HG03103 (cell line): ENCODE measurements around the gene GADD45A.
"Not testable (repeated sequence)": the region's sequence is repeated elsewhere in the genome, so short reads cannot be mapped to it uniquely, and the experiment has no call there.

Experiments
- ATAC-seq: cut with Tn5 transposase; IDR thresholded peaks from one replicate; pipeline ENCODE4 v1.9.1; 2021; ENCODE audit warnings: low read depth; ENCODE audit not compliant: unreplicated experiment

GADD45A gene

GRCh38 chr1:67685067-67685557 is at the start of gene GADD45A:
GADD45A (plus strand) TSS chr1:67685201; CDS start chr1:67685495, 294 bp downstream.
- ATAC-seq: peak; percentile 83

GRCh38 chr1:67636146-67636545 is 48.9 kb upstream of the GADD45A start:
- ATAC-seq: no peak

- no peak for ATAC-seq
Measured at GRCh38 chr1:67639361-67639760, 45.6 kb upstream of the GADD45A start.

GRCh38 chr1:67642629-67643028 is 42.4 kb upstream of the GADD45A start:
- ATAC-seq: no peak

- no peak for ATAC-seq
Measured at GRCh38 chr1:67644566-67644965, 40.4 kb upstream of the GADD45A start.

GRCh38 chr1:67645495-67646144 is 39.4 kb upstream of the GADD45A start:
- no peak for ATAC-seq

- ATAC-seq: no peak
Measured at GRCh38 chr1:67646145-67647035, 38.6 kb upstream of the GADD45A start.

GRCh38 chr1:67647036-67647798 is 37.8 kb upstream of the GADD45A start:
- ATAC-seq: no peak

- no peak for ATAC-seq
Measured at GRCh38 chr1:67647814-67648358, 37.1 kb upstream of the GADD45A start.

- no peak for ATAC-seq
Measured at GRCh38 chr1:67648582-67649326, 36.2 kb upstream of the GADD45A start.

- ATAC-seq: no peak
Measured at GRCh38 chr1:67650061-67650460, 34.9 kb upstream of the GADD45A start.

GRCh38 chr1:67651031-67651430 is 34.0 kb upstream of the GADD45A start:
- ATAC-seq: no peak

- ATAC-seq: no peak
Measured at GRCh38 chr1:67652800-67653199, 32.2 kb upstream of the GADD45A start.

GRCh38 chr1:67653304-67653703 is 31.7 kb upstream of the GADD45A start:
- no peak for ATAC-seq

GRCh38 chr1:67655581-67655980 is 29.4 kb upstream of the GADD45A start:
- ATAC-seq: no peak

GRCh38 chr1:67657152-67657551 is 27.8 kb upstream of the GADD45A start:
- not testable (repeated sequence) for ATAC-seq

GRCh38 chr1:67659229-67659628 is 25.8 kb upstream of the GADD45A start:
- ATAC-seq: no peak

GRCh38 chr1:67662884-67663283 is 22.1 kb upstream of the GADD45A start:
- no peak for ATAC-seq

- ATAC-seq: no peak
Measured at GRCh38 chr1:67664048-67664447, 21.0 kb upstream of the GADD45A start.

GRCh38 chr1:67665307-67665706 is 19.7 kb upstream of the GADD45A start:
- ATAC-seq: not testable (repeated sequence)
